ENCODE data around the gene FCN1.

Gene FCN1

DNA sequence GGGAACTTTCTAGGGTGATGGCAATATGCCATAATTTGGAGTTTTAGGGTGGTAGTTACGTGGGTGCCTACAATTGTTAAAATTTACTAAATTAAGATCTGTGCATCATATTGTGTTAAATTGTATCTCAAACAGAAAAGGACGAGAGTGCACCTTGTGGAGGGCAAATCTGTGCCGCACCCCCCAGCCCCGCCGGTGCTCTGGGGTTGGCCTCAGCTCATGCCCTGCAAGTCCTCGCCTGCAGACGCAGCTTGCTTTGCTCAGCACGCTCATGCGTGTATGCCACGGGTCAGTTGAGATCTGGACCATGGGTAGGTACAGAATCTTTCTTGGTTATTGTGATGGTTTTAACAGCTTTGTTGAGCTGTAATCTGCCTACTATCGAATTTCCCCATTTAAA lies 33.7 kb upstream of the FCN1 start:
- DNase-seq (ENCODE audit: low spot score): no peak

DNA sequence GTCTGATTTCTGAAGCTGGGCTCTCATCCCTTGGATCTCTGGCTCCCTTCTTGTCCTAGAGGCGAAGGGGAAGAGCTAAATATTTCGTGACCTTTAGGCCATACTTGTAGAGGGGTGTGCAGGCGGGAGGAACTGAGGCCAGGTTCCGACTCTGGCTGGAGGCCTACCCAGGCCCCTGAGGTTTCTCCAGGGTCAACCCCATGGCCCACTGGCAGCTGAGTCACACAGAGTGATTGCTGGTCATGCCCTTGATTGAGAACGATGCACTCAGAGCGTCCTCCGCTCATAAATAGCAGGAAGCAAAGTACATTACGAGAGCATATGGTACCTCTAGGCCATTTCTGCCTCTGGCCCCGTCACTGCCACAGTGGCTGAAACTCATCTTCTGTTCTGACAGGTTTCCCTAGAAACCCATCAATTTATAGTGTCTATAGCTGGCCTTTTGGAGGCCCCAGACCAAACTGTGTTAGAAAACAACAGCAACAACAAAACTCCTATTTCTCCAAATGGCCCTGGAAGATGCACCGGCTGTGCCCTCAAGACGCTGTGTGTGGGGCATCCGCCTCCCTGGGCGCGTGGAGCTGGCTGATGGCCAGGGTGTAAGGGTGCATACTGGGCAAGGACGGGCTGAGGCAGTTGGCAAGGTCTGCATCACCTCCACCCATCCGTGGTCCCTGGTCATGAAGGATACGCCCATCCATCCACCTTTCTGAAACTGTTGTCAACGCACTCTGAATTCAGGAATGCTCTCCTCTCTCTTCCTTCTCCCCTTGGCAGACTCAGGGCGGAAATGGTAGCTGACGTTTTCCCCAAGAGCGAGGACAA lies 32.9 kb upstream of the FCN1 start:
- no peak for DNase-seq (ENCODE audit: low spot score)

DNA sequence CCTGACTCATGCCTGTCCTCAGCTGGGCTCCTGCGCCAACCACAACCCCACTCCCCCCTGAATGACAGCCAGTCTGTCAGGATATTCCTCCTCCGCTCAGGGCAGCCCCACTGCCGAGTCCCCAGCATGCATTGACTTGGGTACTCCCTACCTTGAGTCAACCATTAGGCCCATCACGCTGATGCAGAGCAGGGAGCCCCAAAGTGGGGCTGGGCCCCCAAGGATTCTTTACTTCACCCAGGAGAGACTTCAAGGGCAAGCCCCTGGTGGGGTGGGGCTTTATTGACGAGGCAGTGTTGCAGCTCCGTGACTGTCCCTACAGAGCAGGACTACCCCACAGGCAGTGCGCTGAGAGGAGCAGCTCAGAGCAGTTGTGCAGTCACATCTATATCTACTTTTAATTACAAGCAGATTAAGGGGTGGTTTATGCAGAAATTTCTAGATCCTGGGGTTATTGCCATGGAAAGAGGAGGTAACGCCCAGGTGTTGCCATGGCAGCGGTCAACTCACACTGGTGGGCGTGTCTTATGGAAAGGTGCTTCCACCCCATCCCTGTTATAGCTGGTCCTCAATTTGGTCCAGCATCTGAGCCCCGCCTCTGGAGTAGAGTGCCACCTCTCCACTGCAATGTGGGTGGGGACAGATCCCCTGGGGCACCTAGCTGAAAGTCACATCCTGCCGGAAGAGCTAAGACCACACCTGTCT lies 32.1 kb upstream of the FCN1 start:
- DNase-seq (ENCODE audit: low spot score): no peak

DNA sequence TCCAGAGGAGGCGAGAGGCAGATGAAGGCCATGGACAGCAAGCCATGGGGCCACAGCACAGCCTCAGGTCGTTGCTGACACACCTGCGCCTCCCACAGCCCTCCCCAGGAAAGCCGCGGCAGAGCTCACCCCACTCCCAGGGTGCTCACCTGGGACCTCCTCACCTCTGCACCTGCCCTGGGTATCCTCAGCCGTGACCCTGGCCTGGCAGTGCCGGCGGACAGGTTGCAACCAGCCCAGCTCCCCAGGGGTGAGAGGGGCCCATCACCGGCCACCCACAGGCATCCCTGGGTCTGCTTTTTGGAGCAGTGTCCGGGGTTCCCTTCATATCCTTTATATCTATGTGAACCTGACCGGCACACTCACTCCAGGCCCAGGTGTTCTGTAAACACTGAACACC lies 30.4 kb upstream of the FCN1 start:
- DNase-seq (ENCODE audit: low spot score): no peak

DNA sequence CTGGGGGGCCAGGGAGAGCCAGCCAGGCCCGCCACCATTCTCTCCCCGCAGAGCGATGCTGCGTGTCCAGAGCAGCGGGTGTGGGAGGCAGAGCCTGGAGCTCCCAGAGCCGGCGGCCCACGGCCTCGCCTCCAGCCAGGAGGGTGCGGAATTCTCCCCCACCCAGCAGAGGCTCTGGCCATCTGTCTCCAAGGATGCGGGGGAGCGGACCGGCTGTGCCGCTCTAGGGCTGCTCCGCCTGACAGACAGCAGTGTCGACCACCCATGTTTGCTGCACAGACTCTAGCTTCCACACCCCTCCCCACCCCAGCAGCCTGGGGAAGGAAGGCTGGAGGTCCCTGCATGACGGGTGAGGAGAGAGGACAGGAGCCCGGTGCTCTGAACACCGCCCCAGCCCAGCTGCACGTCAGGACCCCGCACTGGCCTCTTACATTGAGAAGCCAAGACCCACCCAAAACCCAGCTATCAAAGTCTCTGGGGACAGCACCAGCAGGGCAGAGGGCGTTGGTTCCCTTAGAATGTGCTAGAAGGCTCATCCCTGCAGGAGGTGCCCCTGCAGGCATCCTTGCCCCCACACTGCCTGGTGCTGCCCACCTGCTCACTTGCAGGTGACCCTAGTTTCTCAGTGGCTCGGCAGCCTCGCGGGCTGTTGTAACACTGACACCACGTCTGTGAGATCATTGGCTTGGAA lies 29.7 kb upstream of the FCN1 start:
- DNase-seq (ENCODE audit: low spot score): no peak

DNA sequence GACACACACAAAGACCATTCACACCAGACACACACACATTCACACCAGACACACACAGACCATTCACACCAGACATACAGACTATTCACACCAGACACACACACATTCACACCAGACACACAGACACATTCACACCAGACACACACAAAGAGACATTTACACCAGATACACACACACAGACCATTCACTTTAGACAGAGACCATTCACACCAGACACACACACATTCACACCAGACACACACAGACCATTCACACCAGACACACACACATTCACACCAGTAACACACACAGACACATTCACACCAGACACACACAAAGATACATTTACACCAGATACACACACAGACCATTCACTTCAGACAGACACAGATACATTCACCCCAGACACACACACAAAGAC lies 29.0 kb upstream of the FCN1 start:
- no peak for DNase-seq (ENCODE audit: low spot score)

DNA sequence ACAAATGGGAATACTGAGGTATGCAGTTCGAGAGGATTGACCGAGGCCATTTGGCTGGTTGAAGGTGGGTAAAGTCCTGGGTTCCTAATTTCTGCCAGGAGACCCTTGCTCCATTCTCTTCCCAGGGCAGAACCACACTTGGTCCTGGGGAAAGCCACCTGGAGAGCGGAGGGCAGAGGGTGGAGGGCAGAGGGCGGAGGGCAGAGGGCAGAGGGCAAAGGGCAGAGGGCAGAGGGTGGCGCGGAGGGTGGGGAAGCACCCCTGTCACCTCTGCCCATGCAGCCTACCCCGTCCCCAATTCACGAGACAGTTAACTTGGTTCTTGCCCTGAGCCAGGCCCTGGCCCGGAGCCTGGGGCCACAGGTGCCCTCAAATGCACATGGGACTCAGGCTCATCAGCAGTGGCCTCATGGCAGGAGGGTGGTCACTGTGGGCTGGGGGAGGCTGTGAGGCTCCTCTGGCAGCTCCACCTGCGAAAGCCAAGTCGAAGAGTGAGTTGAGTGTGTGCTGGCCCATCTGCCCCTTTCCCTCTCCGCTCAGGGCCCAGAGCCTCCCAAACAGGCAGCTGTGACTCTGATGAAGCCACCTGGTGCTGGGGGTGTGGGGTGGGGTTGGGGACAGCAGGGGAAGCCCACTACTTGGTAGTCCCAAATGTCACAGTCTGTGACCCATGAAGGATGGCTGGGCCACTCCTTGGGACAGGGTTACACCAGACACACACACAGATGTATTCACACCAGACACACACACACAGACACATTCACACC lies 28.0 kb upstream of the FCN1 start:
- no peak for DNase-seq (ENCODE audit: low spot score)

DNA sequence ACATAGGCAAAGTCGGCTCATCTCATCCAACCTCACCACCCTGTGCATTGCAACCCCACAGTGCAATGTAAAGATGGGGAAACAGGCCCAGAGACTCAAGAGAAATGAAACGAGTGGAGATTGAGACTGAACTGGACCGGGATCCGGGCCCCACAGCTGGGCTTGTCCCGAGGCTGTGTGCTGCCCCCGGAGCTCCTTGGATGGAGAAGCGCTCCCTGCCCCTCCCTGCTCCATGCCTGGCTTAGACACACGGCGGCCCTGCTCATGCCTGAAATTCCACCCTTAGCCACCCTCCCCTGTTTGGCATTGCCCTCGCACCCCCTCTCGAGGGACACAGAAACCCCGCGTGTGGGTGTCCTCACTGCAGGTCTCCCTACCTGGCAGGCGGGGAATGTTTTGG lies 27.2 kb upstream of the FCN1 start:
- no peak for DNase-seq (ENCODE audit: low spot score)

DNA sequence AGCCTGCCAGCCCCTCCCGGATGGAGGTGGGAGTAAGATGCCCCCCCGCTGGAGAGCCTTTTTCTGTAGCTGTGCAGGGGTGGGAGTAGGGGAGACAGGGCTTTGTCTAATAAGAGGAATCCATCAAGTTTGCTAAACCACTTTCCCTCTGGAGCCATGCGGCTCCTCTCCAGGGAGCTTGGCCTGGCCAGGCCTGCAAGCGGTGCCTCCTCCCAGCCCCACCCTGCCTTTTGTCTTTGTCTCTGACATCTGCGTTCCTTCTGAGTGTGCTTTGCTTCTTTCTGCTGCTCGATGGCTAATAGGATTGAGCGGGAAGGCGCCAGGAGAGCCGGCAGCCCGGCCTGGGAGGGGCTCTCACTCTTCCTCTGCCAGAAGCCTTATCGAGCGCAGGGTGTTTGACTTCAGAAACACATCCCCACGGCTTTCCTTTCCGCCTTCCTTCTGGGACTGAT lies 26.7 kb upstream of the FCN1 start:
- no peak for DNase-seq (ENCODE audit: low spot score)

DNA sequence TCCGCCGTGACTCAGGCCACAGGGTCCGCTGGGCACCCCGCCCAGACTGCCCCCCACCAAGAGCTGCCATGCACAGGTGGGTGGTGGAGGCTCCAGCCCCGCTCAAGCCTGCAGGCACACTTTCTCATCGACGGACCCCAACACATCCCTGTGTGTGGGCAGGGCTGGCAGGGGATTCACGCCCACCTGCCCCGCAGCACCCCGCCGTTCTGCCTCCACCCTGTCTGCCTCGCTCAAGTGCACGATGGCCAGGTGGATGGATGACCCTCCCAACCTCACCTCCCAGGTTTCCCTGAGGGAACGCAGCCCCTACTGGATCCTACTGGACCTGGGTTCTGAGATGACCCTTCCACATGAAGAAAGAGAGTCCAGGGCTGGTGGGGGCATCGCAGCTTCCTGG lies 26.1 kb upstream of the FCN1 start:
- DNase-seq (ENCODE audit: low spot score): no peak

DNA sequence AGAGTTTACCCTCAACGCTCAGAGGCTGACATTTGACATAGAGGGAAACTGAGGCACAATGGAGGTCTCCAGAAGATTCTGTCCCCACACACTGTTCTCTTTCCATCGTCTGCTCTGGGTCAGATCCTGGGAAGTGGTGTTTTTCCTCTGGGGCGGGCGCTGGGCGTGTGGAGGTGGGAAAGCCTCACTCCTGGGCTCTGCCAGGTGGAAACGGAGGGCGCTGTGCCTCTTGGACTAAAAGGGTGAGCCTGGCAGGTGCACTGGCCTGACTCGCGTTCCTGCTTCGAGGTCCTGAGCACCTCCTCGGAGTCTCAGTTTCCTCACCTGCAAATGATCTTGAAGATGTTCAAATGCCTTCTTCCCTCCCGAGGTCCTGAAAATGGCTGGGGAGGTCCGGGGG lies 25.7 kb upstream of the FCN1 start:
- DNase-seq (ENCODE audit: low spot score): no peak

DNA sequence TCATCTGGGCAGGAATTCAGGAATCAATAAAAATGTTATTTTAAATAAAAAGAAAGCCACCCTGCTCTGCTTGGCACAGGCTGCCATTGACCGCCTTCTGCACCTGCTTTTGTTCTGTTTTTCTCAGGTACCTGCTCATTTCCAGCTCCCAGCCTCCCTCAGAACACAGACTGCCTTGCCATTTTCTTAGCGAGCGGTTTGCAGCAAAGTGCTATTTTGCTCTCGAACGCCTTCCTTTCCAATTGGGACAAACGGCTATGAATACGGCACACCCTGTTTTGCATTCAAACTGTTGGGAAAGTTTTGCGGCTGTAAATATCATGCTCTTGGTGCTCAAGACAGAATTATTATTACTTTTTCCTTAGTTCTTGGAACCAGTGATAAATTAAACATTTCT lies 25.1 kb upstream of the FCN1 start:
- no peak for DNase-seq (ENCODE audit: low spot score)

DNA sequence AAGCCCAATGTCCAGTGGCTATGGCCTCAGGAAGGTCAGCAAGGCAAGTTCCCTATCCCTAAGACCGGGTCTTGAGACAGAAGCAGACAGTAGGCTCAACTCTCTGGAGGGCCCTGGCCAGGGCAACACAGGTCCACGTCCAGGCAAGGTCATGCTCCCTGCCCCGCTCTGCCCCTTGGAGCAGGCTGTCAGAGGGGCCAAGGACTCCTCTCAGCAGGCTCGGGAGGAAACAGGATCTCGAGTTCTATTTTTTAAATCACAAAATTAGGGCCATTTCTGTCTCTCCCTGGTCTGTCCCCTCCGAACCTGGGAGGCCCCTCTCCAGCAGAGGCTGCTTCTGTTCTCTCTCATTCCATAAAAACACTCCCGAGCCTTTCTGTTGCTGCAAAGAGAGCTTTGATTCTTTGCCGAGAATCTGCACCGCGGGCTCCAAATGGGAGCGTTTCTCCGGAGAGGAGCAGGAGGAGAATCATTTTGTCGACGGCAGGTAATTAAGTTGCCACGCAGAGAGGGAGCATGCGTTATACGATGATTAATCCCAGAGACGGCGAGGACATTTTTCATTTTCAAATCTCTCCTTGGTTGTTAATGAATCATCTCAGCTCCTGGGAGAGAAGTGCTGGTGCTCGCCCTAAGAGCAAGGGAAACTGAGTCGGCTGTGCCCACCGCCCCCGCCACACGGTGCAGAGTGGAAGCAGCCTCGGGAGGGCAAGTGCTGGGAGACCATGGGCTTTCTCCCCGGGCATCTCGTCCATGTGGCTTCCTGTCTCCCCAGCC lies 24.5 kb upstream of the FCN1 start:
- DNase-seq (ENCODE audit: low spot score): no peak

DNA sequence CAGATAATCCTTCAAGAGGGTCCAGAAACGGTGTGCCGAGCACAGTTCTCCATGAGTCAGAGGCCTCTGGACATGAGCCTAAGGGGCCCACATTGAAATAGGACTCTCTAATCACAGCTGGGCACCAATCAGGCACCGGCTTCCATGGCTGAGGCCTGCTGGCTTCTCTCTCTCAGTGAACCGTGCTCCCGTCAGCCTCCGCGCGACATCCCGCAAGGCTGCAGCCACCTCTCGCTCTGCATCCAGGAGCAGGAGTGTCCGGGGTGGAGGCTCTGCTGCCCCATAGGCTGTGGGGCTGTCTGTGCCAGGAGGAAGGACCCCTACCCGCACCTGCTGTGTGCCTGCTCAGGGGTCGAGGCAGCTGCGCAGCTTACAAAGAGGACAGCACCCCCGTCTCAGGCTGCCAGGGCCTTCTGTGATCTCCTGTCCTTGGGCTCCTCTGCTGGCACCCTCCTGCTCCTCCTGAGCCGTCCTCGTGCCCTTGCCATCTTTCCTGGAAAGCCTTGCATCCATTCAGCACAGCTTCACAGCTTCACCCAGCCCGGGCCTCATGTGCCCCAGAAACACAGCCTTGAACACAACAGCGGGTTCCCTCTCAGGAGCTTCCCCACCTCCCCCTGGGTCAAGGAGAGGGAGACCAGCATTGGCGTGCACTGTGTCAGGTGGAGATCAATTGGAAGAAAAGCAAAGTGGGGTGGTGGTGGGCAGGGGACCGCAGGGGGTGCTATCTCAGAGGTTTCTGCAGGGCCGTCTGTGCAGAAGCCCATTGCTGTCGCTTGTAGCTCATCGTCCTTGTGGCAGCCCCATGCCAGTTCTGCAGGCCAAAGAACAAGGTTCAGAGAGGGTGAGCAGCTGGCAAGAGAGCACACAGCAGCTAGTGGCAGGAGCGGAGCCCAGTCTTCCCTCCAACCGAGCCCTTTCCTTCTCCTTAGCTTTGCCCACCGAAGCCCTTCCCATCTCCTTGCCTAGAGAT lies 22.8 kb upstream of the FCN1 start:
- DNase-seq (ENCODE audit: low spot score): no peak

DNA sequence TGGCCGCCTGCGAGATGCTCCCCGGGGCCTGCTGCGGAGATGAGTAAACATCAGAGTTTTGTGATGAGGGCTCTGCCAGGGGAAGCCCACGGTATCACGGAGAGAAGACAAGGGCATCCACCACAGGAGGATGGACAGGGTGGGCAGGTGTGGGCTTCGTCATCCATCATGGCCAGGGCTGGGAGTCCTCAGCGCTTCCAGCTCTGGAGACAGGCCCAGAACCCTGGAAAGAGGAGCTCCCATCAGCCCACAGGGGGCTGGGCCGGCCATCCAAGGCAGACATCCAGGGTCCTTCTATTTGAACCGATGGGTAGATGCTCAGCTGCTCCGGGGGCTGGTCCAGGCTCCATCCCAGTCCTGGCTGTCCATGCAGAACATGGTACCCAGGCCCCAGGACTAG lies 22.1 kb upstream of the FCN1 start:
- no peak for DNase-seq (ENCODE audit: low spot score)

DNA sequence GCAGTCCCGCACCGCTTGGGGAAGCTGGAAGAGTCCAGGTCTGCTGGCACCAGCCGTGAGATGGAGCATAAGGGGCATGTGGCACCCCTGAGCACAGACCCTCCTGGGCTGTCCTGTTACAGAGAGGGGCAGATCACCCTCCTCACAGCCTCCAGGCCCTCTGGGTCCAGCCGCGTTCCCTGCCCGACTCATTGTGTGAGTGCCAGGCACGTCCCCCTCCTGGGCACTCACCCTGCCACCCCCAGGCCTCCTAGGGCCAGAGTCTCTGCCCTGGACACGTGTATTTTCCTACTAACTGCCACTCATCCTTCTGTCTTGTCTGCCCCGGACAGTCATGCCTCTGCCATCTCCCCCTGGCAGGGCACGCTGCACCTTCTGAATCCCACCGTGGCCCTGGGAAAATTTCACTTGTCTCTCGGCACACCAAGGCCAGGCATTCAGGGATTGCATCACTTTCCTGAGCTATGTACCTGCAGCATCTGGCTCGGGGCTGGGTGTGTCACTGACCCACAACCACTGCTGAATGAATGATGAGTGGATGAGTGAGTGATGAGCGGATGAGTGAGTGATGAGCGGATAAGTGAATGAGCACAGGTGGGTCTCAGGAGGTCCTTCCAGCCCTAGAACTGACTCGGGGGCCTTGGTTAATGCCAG lies 21.5 kb upstream of the FCN1 start:
- DNase-seq (ENCODE audit: low spot score): no peak

DNA sequence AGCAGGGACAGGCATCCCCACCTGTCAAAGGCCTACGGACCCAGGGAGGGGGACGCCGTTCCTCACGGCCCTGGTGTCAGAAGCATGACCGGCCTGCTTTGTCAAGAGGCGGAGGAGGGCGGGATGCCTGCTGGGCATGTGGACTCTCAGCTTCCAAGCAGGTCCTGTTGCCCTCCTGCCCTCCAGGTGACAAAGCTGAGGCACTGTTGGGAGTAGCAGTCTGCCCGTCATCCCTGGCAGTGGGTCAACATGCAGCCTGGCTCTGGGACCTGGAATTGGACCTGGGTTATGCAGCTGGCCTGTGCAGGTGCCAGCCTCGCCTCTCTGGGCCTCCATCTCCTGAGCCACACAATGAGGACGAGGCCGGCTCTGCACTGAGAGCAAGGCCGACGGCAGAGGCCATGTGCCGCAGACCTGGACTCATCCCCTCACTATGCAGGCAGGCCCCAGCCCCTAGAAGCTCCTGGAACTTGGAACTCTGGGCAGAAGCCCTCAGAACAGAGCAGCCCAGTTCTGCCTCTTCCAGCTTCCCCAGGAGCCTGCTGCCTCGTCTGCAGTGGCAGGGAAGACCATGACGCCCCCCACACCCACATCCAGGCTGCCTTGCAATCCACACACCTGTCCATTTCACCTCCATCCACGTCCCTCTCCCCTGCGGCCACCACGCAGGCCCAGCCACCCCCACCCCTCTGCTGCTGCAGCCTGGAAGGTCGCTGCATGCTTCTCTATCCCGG lies 20.8 kb upstream of the FCN1 start:
- no peak for DNase-seq (ENCODE audit: low spot score)

DNA sequence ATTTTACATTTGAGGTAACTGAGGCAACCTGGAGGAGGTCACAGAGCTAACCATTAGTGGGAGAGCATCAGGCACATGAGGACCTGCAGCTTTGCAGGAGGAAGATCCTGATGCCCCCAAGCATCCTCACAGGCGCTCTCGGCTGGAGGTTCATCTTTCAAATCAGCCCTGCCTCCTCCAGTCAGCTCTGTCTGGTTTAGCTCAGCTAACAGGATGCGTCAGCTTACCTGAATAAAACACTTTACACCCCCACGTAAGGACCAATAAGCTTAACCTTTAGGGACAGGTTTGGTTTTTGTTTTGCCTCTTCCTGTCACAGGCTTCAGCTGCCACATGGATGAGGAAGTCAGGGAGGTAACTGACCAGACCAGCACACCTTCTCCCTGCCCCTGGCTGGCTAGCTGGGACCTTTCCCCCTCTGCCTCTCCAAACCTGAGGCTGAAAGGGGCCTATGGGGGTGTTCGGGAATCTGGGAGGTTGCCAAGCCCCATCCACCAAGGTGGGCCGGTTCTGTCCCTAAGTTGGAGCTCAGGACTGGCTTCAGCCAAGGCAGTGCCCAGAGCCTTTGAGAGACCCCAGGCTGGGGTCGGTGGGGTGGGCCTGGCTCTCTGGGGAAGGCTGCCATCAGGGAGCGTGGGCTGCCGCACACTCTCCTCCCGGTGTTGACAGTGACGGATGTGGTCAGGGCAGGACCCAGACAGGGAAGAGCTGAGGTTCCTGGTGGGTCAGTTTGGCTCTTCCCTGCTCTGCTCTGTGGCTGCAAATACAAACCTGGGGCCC lies 20.0 kb upstream of the FCN1 start:
- DNase-seq (ENCODE audit: low spot score): no peak

Data from pons (tissue), 1 donor.